OCI-LY3 (cell line): ENCODE data around the gene AP2A2.

Experiments used
- H2AFZ ChIP-seq: fragments of 200-600, 300-600 bp; shearing (Covaris generic); 2 replicates; pipeline ENCODE4 v1.6.0; 2014; ENCODE audit warnings: antibody characterized with exemption, low read depth, low read length
- H3K27ac ChIP-seq: fragments of 200-600, 300-600 bp; sonication (generic); 2 replicates; pipeline ENCODE4 v1.5.1; 2014; ENCODE audit warnings: mild to moderate bottlenecking, low read length, moderate library complexity, mixed read lengths
- H3K27me3 ChIP-seq: fragments of 200-600, 300-600 bp; sonication (generic); 2 replicates; pipeline ENCODE4 v1.6.1; 2014; ENCODE audit warnings: low read depth, low read length, mixed read lengths
- H3K36me3 ChIP-seq: fragments of 200-600, 300-600 bp; sonication (generic); replicated peaks from 2 replicates; pipeline ENCODE3; 2014; ENCODE audit warnings: low read depth, low read length, mixed read lengths
- H3K4me1 ChIP-seq: fragments of 300-600, 200-600 bp; sonication (generic); 2 replicates; pipeline ENCODE4 v1.6.1; 2014; ENCODE audit warnings: low read length, mixed read lengths
- H3K4me2 ChIP-seq: fragments of 200-600, 300-600 bp; sonication (generic); 2 replicates; pipeline ENCODE4 v1.6.1; 2014; ENCODE audit warnings: low read length, mixed read lengths
- H3K4me3 ChIP-seq: fragments of 300-600, 200-600 bp; sonication (generic); 2 replicates; pipeline ENCODE4 v1.5.1; 2014; ENCODE audit warnings: antibody characterized with exemption, mild to moderate bottlenecking, low read length, moderate library complexity
- H3K79me2 ChIP-seq: fragments of 300-600, 200-600 bp; shearing (Covaris generic); 2 replicates; pipeline ENCODE4 v1.6.1; 2014; ENCODE audit warnings: mild to moderate bottlenecking, low read length, mixed read lengths
- H3K9ac ChIP-seq: fragments of 300-600, 200-600 bp; shearing (Covaris generic); 2 replicates; pipeline ENCODE4 v1.6.0; 2014; ENCODE audit warnings: mild to moderate bottlenecking, low read length, moderate library complexity
- H3K9me3 ChIP-seq: fragments of 200-600, 300-600 bp; shearing (Covaris generic); 2 replicates; pipeline ENCODE4 v1.6.1; 2014; ENCODE audit warnings: low read length, mixed read lengths; ENCODE audit not compliant: insufficient read depth
- H4K20me1 ChIP-seq: fragments of 200-600, 300-600 bp; sonication (generic); 2 replicates; pipeline ENCODE4 v1.6.1; 2016; ENCODE audit warnings: low read length, mixed read lengths; ENCODE audit not compliant: insufficient read depth
- EZH2phosphoT487 ChIP-seq: fragments of 200-600 bp; shearing (Covaris generic); IDR thresholded peaks from 2 replicates; pipeline ENCODE4 v1.6.1; 2018; ENCODE audit warnings: antibody characterized with exemption, mixed run types, low read depth
- TF ChIP-seq, protein P1 (sequence below): fragments of 200-600, 300-600 bp; sonication (generic); IDR thresholded peaks from 2 replicates; pipeline ENCODE4 v1.5.1; 2014; ENCODE audit warnings: antibody characterized with exemption, low read length, low read depth

Gene AP2A2

GRCh38 chr11:899724-900123, 25.9 kb upstream of the AP2A2 start:
- Histone ChIP-seq H3K27me3 (no peaks in the 10 kb centered on the region), H3K9ac (no peak overlapping the region), H3K79me2 (no peaks in the 10 kb centered on the region), H3K4me2 (no peak overlapping the region), H3K36me3 (peaks cover 22% of the 10 kb centered on the region), H3K4me1 (no peaks in the 10 kb centered on the region), H3K4me3 (no peak overlapping the region), H4K20me1 (no peaks in the 10 kb centered on the region), H3K27ac (no peak overlapping the region), H3K9me3 (no peaks in the 10 kb centered on the region), H2AFZ (no peak overlapping the region)
- TF ChIP-seq, protein P1, sequence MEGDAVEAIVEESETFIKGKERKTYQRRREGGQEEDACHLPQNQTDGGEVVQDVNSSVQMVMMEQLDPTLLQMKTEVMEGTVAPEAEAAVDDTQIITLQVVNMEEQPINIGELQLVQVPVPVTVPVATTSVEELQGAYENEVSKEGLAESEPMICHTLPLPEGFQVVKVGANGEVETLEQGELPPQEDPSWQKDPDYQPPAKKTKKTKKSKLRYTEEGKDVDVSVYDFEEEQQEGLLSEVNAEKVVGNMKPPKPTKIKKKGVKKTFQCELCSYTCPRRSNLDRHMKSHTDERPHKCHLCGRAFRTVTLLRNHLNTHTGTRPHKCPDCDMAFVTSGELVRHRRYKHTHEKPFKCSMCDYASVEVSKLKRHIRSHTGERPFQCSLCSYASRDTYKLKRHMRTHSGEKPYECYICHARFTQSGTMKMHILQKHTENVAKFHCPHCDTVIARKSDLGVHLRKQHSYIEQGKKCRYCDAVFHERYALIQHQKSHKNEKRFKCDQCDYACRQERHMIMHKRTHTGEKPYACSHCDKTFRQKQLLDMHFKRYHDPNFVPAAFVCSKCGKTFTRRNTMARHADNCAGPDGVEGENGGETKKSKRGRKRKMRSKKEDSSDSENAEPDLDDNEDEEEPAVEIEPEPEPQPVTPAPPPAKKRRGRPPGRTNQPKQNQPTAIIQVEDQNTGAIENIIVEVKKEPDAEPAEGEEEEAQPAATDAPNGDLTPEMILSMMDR = no peak
- no peak for TF ChIP-seq EZH2phosphoT487

- no peak for TF ChIP-seq EZH2phosphoT487
- TF ChIP-seq, protein P1 = no peak
- Histone ChIP-seq H3K4me1 (no peaks in the 10 kb centered on the region), H3K27ac (no peak overlapping the region), H3K27me3 (no peaks in the 10 kb centered on the region), H3K9me3 (no peaks in the 10 kb centered on the region), H3K4me2 (no peak overlapping the region), H3K4me3 (no peak overlapping the region), H4K20me1 (no peaks in the 10 kb centered on the region), H3K79me2 (0 out of 2 replicates have a peak, but pooled peaks cover 3% of the 10 kb centered on the region), H3K36me3 (peaks cover 22% of the 10 kb centered on the region), H3K9ac (no peak overlapping the region), H2AFZ (no peak overlapping the region)
Measured at GRCh38 chr11:900545-900944, 25.1 kb upstream of the AP2A2 start.

DNA sequence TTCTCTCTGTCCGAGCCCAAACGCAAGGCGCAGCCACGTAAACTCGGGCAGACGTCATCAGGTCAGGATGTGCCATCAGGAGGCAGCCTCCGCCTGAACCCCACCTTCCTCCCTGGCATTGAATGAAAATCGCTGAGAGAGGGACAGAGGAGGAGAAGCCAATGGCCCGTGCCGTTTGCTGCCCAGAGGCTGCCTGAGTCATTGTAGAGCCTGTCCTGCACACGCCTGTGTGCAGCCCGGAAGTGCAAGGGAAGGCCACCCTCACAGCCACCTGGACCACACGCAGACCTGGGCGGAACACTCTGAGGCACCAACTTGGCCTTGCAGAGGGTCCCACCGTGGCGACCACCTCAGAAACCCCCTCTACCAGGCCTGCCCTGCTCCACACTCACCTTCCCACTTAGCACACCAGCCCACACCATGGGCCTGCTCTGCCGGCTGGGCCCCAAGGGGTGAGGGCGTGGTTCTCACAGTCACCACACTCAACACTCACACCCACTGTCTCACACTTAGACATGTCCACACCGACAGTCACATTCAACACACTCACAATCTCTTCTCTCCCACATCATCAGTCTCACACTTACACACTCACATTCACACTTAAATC, 24.1 kb upstream of the AP2A2 start:
- Histone ChIP-seq H3K27me3 (no peaks in the 10 kb centered on the region), H3K79me2 (peaks cover 6% of the 10 kb centered on the region), H3K4me2 (no peak overlapping the region), H2AFZ (no peak overlapping the region), H4K20me1 (no peaks in the 10 kb centered on the region), H3K4me3 (no peak overlapping the region), H3K9ac (no peak overlapping the region), H3K27ac (no peak overlapping the region), H3K4me1 (no peaks in the 10 kb centered on the region), H3K36me3 (peaks cover 27% of the 10 kb centered on the region), H3K9me3 (no peaks in the 10 kb centered on the region)
- TF ChIP-seq EZH2phosphoT487 = no peak
- TF ChIP-seq, protein P1 = no peak

- Histone ChIP-seq H3K27me3 (no peaks in the 10 kb centered on the region), H3K4me2 (no peak overlapping the region), H3K9me3 (no peaks in the 10 kb centered on the region), H4K20me1 (peaks cover 8% of the 10 kb centered on the region; the same call in 1 of the 2 replicates), H3K36me3 (peaks cover 24% of the 10 kb centered on the region), H3K79me2 (peaks cover 25% of the 10 kb centered on the region), H3K4me1 (peaks cover 21% of the 10 kb centered on the region), H3K27ac (no peak overlapping the region), H3K9ac (no peak overlapping the region), H2AFZ (no peak overlapping the region), H3K4me3 (no peak overlapping the region)
- no peak for TF ChIP-seq EZH2phosphoT487
- TF ChIP-seq, protein P1 = no peak
Measured at GRCh38 chr11:904380-904779, 21.3 kb upstream of the AP2A2 start.
